ENCODE measurements around the gene GGTLC3. TPM values are rescaled to one million over a fixed set of nuclear protein-coding genes. Genes with fewer than 3 reads are reported as not detected.
"Not testable (repeated sequence)": the region's sequence is repeated elsewhere in the genome, so short reads cannot be mapped to it uniquely, and the experiment has no call there.

GGTLC3 gene
- total RNA-seq, 1 experiment from 2014 or later: not detected

DNA sequence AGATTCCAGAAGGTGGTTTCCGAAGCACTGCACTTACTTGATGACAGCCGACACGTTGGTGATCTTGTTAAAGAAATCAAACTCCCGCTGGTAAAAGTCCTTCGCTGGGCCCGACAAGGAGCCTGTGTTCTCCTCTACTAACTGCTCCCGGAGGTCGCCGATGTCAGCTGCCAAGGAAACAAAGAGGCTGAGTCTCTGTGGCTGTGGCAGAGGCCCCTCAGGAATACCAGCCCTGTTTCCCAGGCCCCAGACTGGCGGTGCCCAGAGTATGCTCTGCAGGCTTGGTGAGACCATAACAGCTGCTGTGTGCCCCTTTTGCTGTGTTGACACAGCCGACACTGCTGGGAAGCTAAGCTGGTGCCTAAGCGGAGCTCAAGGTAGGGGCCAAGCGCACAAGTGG lies 26.7 kb upstream of the GGTLC3 start:
- H4K20me1 ChIP-seq (ENCODE audit: control insufficient read depth, insufficient read depth, insufficient read length); H3T11ph ChIP-seq (ENCODE audit: low read length); H3K79me2 ChIP-seq (ENCODE audit: insufficient read depth, low read length); H4K5ac ChIP-seq (ENCODE audit: insufficient read length, low read depth, low read length); H3K9me3 ChIP-seq (ENCODE audit: control insufficient read depth, low read depth, low read length); H2BK15ac ChIP-seq (ENCODE audit: low read depth, low read length); DNase-seq; H2AFZ ChIP-seq (ENCODE audit: low read length); H2BK20ac ChIP-seq (ENCODE audit: low read depth, low read length, poor library complexity, severe bottlenecking); H3K27ac Mint-ChIP-seq; H3K4me2 ChIP-seq (ENCODE audit: insufficient read depth, insufficient read length, low read length); H3K4me1 ChIP-seq (ENCODE audit: insufficient read depth, low read length); H4K91ac ChIP-seq (ENCODE audit: insufficient read length, low read depth, low read length); H3K56ac ChIP-seq (ENCODE audit: insufficient read length, low read depth, low read length); H3K18ac ChIP-seq (ENCODE audit: insufficient read length, low read depth, low read length); H2BK12ac ChIP-seq (ENCODE audit: insufficient read length, low read depth, low read length); H3K36me3 Mint-ChIP-seq (ENCODE audit: insufficient read depth in 1 of 3, low read depth in 3 of 3); H3K27me3 ChIP-seq (ENCODE audit: insufficient read depth, low read length); H3K23me2 ChIP-seq (ENCODE audit: insufficient read length, low read depth, low read length, poor library complexity, severe bottlenecking); H3K9me3 Mint-ChIP-seq; H3K9ac ChIP-seq (ENCODE audit: extremely low read depth, insufficient read length, low read length); H2BK120ac ChIP-seq (ENCODE audit: low read depth, low read length, poor library complexity, severe bottlenecking); H2AK5ac ChIP-seq (ENCODE audit: insufficient read length, low read length); H3K14ac ChIP-seq (ENCODE audit: insufficient read depth, low read length); H3K4ac ChIP-seq (ENCODE audit: low read depth, low read length); H4K8ac ChIP-seq (replicated peaks; ENCODE audit: insufficient read length, low read depth, low read length); H2BK5ac ChIP-seq (ENCODE audit: insufficient read length, low read length); H3K23ac ChIP-seq (ENCODE audit: insufficient read length, low read depth, low read length); H3K4me1 Mint-ChIP-seq; H3K4me3 Mint-ChIP-seq; H3K27ac ChIP-seq (ENCODE audit: insufficient read length, low read depth, low read length); H3K79me1 ChIP-seq (ENCODE audit: insufficient read depth, low read depth, low read length, poor library complexity, severe bottlenecking); H3K27me3 Mint-ChIP-seq (ENCODE audit: low read depth): not testable (repeated sequence)
- no CpG with 5 or more reads among the region's 13 CpGs for WGBS (ENCODE audit: extremely low coverage, insufficient read length, low lambda C conversion rate)

DNA sequence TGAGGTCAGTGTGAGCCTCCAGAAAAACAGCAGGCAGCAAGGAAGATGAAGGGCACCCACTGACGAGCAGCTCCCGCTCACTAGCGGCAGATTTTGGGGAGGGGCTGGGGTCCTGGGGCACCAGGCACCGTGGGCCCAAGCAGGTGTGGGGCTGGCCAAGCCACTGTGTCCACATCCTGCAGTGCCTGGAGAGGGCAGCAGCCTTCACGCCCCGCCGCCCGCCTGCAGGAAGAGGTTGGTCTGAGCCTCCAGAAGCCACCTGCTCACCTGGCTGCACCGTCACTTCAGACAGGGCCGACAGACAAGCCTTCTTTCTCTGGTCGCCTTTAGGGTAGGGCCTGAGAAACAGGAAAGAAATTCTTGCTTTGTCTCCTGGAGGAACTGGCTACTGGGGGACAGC lies 25.4 kb upstream of the GGTLC3 start:
- not testable (repeated sequence) for H3K27ac Mint-ChIP-seq; H4K91ac ChIP-seq (ENCODE audit: insufficient read length, low read depth, low read length); H3K79me1 ChIP-seq (ENCODE audit: insufficient read depth, low read depth, low read length, poor library complexity, severe bottlenecking); H3K79me2 ChIP-seq (ENCODE audit: insufficient read depth, low read length); H2AFZ ChIP-seq (ENCODE audit: low read length); H4K20me1 ChIP-seq (ENCODE audit: control insufficient read depth, insufficient read depth, insufficient read length); H3K27me3 ChIP-seq (ENCODE audit: insufficient read depth, low read length); H2BK5ac ChIP-seq (ENCODE audit: insufficient read length, low read length); H3K18ac ChIP-seq (ENCODE audit: insufficient read length, low read depth, low read length); H3K9me3 ChIP-seq (ENCODE audit: control insufficient read depth, low read depth, low read length); H3K9me3 Mint-ChIP-seq; H3T11ph ChIP-seq (ENCODE audit: low read length); H3K27me3 Mint-ChIP-seq (ENCODE audit: low read depth); H3K4me1 Mint-ChIP-seq; H3K4me1 ChIP-seq (ENCODE audit: insufficient read depth, low read length); H3K23ac ChIP-seq (ENCODE audit: insufficient read length, low read depth, low read length); H2BK120ac ChIP-seq (ENCODE audit: low read depth, low read length, poor library complexity, severe bottlenecking); H3K4me2 ChIP-seq (ENCODE audit: insufficient read depth, insufficient read length, low read length); H4K5ac ChIP-seq (ENCODE audit: insufficient read length, low read depth, low read length); H3K27ac ChIP-seq (ENCODE audit: insufficient read length, low read depth, low read length); H3K9ac ChIP-seq (ENCODE audit: extremely low read depth, insufficient read length, low read length); H3K23me2 ChIP-seq (ENCODE audit: insufficient read length, low read depth, low read length, poor library complexity, severe bottlenecking); H2BK12ac ChIP-seq (ENCODE audit: insufficient read length, low read depth, low read length); H2BK20ac ChIP-seq (ENCODE audit: low read depth, low read length, poor library complexity, severe bottlenecking); H3K4ac ChIP-seq (ENCODE audit: low read depth, low read length); H2BK15ac ChIP-seq (ENCODE audit: low read depth, low read length); H3K36me3 Mint-ChIP-seq (ENCODE audit: insufficient read depth in 1 of 3, low read depth in 3 of 3); DNase-seq; H3K4me3 Mint-ChIP-seq; H4K8ac ChIP-seq (replicated peaks; ENCODE audit: insufficient read length, low read depth, low read length); H3K56ac ChIP-seq (ENCODE audit: insufficient read length, low read depth, low read length); H3K14ac ChIP-seq (ENCODE audit: insufficient read depth, low read length); H2AK5ac ChIP-seq (ENCODE audit: insufficient read length, low read length)
- no CpG with 5 or more reads among the region's 11 CpGs for WGBS (ENCODE audit: extremely low coverage, insufficient read length, low lambda C conversion rate)
